NCI-H510A treated with DMSO at 0.1 percent for 48 hours (cell line): Measurements from ENCODE around the gene FGF18.

Experiments used
- DNase-seq: peaks from one replicate; lab custom pipeline; 2025; lab: John Stamatoyannopoulos, UW

Gene FGF18

DNA sequence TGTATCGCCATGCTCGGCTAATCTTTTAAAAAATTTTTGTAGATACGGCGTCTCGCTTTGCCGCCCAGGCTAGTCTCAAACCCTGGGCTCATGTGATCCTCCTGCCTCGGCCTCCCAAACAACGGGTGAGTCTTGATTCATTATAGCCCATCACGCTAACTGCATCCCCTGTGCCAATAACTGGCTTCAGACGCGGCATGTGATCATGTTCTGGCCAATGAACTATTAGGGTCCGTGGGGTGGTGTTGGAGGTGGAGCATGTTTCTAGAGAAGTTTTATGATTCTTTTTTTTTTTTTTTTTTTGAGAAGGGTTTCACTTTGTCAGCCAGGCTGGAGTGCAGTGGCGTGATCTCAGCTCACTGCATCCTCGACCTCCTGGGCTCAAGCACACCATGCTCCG, 51.0 kb downstream of the FGF18 start:
- DNase-seq: no peak

DNA sequence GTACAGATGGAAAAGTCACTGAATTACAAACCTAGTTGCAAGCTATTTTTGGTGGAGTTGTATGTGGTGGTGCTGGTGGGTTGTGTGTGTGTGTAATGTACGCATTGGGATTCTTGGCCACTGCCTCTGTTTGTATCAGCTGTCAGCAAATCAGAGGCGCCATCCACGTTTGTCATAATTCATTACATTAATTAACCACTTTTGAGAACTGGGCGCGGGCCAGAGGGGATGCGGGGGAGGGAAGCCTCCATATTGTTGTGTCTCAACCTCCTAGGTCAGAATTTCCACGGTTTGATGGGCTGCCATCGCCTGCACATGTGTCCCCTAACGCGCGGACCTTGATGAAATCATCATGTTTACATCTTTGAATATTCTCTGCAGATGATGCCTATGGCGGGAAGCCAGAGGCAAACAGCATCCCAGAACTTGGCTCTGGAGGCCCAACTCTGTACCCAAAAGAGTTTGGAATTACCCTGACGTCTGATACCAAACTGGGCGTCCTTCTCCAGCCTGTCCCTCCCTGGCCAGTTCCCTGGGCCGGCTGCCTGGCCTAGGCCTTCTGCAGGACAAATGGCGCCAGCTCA, 54.9 kb downstream of the FGF18 start:
- no peak for DNase-seq

DNA sequence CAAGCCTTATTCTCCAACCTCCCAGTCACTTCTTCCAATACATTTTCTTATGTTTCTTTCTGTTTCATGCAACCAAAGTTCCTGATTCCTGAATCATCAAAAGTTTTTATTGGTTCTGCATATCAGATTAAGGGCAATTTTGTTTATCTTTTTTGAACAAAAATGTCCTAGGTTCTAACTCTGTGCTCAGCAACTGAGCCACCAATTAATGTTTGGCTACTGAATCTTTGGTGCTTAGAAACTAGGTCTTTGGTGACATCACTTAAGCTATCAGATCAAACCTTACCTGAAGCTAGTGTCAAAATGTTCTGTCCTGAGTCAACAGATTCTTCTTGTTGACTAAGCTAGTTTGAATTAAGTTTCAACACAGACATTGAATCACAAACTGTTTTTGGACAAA, 56.1 kb downstream of the FGF18 start:
- DNase-seq: no peak

DNA sequence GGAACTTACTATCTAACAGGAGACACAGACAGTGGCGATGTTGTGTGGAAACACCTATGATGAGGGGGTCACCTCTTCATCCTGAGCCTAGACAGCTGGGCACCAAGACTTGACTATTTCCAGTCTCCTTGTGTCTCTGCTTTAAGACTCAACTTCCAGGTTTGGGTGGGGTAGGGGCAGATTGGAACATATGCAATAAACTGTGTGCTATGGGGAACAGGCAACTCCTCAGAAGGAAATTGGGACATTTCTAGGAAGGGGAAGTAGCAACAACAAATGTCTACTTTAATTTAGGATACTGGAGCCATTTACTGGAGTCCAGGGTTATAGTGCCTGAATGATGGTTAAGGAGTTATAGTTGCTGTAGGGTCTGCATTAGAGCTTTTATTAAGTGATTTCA, 57.3 kb downstream of the FGF18 start:
- DNase-seq: no peak

DNA sequence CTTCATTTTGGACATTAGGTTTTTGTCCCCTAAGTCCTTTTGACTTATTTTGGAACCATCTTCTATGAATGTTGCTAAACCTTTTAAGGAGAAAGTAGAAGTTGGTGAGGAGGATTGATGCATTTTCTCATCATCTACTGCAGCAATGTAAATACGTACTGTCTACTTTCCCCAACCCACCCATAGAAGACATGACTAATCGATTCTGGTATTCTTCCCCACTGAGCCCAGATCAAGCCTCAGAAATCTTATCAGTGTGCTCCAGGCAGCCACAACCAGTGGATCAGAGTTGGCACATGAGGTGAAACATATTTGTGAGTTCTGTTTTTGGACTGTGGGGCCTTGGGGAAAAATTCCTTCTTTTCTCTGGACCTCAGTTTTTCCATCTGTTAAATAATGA, 57.7 kb downstream of the FGF18 start:
- DNase-seq: no peak

DNA sequence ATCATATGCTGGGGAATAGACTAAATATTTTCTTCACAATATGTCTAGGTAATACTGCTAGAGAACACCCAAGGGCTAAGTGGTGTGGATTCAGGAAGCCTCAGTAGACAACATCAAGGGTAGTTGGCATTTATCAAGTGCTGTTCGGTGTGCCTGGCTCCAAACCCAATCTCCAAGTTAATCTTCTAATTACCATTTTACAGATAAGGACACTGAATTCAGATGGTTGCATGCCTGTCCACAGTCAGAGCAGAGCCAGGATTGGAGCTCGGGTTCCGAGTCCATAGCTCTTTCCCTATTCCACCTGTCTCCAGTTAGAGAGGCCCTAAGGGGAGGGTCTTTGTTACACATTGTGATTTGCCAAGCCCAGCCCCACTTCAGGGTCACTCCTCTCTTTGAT, 58.2 kb downstream of the FGF18 start:
- DNase-seq: no peak

DNA sequence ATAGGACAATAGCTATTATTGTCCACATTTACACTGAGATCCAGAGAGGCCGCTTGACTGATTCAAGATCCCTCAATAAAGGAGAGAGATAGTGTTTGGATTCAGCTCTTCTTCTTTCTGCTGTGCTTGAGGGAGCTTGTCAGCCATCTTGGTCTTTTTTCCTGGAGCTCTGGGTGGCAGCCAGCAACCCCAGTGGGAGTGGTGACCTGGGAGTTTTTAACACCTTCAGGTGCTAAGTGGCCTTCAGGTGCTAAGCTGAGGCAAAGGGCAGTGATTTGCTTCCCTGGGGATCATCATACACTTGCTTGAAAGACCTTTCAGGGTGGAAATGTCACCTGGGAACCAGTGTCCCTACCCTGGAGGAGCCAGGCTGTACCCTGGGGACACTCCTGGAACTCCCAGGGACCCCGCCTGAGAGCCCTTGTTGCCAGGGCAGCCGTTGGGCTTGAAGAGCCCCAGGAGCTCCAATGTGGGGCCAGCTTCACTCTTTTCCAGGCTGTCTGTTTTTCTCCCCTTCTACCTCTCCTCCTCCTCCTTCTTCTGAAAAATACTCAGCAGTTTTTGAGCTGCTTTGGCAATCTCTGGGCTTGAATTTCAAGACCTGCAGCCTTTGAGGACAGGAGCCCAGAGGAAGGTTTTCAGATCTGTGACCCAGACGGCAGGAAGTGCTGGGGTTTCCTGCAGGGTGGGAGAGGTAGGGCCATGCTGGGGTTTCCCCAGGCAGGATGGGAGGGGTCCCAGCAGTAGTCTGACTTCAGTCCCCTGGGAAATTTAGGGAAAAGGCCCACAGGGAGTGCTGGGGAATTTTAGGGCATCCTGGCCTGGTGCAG, 59.7 kb downstream of the FGF18 start:
- DNase-seq: no peak

DNA sequence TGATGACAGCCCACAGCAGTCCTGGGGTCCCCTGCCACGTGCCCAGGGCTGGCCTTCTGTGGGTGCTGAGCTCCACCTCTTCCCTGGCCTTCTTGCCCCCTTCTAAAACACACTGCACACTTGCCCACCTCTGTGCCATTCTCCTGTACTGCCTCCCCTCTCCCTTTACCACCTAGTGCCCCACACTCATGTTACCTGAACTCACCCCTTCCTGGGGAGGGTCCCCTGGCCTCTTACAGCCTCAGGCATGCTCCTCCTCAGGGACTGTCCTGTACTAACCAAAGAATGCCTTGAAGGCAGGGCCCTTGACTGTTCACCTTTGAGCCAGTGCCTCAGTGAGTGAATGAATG, 60.3 kb downstream of the FGF18 start:
- no peak for DNase-seq

DNA sequence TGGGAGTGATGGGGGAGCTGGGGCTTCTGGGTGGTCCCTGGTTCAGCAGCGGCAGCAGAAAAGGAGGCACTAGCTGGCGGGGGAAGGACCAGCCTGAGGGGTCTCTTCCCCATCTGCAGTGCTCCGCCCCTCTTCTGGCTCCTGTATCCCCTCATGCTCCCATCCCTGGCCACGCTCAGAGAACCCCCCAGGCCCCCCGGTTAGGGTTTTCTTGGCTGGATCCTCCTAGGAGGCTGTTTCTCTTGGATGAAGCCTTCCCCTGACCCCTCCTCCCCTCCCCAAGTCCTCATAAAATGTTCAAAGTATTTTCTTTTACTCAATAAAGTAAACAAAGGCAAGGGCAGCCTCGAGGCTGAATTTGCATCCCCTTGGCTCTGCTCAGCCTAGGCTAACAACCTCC, 60.8 kb downstream of the FGF18 start:
- no peak for DNase-seq

DNA sequence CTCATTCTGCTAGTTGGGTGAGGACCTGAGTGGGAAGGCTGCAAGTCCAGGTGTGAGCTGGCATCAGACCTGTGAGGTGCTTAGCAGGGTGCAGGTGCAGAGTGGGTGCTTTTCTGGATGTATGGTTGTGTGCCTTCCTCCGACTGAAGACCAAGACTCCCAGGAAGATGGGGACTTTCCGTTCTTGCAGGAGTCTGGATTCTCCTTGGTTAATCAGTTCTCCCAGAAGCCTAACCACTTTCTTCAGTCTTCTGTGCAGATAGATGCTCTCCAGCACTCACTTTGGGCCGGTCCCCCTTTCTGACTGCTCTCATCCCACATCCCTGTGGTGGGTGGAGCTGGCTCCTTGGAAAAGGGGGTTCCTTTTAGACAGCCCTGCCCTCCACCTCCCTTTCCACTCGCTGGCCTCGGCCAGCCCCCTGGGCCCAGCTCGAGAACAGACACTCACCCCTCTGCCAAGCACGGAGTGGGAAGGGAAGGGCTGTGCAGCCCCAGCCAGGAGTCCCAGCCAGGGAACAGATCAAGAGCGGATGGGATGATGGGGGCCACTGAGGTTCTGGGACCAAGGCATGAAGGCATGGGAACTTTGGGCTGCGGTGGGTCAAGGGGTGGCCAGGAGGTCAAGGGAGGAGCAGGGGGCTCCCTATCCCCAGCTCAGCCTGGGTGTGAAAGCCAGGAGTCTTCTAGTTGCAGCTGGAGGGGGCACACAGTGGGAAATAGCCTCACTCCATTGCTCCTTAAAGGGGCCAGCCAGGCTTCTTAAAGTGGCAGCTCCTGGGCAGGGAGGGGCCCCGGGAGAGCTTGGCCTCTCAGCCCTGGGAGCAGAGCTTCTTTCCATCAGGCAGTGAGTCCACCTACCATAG, 62.4 kb downstream of the FGF18 start:
- DNase-seq: no peak

DNA sequence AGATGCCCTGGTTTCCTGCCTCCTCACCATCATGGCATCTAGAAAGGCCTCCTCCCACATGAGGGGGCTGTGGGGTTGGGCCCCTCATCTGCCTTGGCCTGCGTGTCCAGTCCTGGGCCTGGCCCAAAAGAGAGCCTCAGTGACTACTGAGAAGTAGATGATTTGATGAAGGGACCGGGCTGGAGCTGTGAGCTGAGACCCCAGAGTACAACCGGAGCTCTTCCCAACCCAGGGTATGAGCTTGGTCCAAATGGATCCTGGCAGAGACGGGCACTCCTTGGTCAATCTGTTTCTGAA, 62.9 kb downstream of the FGF18 start:
- no peak for DNase-seq

DNA sequence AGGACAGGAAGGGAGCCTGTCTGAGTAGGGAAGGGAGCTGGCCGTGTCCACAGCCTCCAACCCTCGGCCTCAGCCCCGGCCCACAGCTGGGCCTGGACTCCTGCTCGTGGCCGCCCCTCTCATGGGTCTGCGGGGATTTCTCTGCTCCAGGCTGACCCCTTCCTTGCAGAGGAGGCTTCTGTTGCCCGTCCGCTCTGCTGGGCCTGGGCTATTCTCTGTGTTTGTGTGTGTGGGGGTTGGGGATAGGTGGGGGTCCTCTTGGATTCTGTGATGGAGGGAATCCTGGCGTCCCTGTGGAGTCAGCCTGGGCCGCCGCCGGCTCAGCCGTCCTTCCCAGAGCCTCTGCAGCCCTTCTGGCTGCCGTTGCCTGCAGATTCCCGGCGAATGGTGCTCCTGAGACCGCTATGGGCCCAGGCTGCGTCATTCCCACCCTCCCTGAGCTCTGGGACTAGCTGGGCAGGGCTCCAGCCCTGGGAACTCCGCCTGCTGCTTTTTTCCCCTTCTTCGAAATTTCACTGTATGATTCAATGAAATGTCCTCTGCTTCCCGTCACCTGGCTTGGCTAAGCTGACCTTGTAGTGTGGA, 64.2 kb downstream of the FGF18 start:
- DNase-seq: no peak

DNA sequence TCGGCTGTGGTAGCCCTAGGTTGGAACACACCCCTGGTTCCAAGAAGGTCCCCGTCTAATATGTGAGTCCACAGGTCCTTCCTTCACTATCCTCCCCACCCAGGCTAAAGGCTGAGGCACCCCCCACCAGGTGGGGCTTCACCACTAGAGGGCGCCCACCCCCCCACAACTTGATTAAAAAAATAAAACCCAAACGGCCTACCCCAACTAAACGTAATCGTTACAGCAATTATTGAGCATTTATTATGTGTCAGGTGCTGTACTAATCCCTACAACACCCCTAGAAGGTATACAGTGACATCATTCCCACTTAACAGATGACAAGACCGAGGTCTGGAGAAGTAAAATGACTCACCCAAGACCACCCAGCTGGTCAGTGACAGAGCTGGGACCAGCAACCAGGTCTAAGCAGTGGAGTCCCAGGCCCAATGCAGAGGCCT, 65.0 kb downstream of the FGF18 start:
- DNase-seq: no peak

DNA sequence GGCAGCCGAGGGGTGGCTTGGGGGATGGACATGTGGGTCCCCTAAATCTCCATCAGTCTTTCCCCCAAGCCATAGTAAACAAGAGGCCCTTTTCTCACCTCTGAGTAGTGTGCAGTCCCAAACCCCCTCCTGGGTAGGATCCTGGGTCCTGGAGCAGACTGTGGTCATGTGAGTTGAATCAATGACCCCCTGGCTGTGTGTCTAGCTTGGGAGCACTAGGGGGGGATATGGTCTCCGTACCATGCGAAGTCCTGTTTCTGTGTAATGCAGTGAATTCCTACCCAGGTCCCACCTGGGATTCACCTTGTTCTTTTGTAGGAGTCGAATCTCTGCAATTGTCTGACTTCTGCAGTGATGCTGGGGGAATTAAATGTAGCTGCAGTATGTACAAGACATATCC, 66.2 kb downstream of the FGF18 start:
- no peak for DNase-seq

DNA sequence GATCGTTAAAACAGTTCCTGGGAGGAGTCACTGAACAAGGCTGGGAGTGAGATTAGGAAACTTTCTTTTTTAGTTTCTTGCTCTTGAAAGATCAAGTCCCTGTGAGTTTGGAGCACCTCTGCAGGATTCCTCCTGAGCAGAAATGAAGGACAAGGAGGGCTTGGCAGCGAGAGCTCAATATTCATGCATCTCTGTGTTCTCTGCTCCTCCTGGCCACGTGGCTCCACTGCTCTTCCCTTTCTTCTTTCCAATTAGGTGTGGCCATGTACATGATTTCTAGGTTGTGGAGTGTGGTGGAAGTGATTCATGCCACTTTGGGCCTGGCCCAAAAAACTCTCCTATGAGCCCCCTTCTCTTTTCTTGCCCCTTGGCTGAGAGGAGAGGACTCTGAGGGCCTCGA, 67.2 kb downstream of the FGF18 start:
- no peak for DNase-seq

DNA sequence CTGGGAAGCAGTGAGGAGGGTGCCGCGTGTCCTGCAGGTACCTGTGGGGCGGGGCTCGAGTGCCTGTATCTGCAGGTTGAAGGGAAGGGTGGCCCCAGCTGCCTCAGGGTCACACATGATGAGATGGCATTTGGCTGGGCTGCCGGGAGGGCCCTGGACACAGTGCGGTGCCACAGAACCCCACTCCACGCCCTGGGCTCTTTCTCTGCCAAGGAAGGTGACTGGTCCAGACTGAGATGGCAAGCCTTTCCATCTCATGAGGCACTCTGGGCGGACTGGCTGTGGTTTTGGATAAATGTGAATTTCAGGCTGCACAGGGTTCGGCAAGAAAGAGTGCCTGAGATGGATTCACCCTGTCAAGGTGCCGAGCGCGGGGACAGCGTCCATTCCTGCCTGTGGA, 69.4 kb downstream of the FGF18 start:
- DNase-seq: no peak

DNA sequence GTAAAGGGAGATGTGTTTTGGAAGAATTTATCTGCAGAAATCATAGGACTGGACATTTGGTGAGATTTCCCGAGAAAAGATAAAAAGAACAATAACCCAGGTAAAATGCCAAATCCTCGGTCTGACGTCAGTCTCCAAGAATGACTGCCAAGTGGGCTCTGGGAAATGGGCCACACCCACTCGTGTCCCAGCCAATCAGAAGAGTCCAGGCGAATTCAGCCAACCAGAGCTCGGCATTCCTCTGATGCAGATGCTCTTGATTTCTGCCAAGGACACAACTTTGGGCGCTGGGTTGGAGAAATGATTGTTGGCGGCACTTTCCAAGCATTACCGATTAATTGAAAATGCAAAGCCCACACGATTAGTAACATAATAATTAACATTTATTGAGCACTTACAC, 73.3 kb downstream of the FGF18 start:
- DNase-seq: no peak

DNA sequence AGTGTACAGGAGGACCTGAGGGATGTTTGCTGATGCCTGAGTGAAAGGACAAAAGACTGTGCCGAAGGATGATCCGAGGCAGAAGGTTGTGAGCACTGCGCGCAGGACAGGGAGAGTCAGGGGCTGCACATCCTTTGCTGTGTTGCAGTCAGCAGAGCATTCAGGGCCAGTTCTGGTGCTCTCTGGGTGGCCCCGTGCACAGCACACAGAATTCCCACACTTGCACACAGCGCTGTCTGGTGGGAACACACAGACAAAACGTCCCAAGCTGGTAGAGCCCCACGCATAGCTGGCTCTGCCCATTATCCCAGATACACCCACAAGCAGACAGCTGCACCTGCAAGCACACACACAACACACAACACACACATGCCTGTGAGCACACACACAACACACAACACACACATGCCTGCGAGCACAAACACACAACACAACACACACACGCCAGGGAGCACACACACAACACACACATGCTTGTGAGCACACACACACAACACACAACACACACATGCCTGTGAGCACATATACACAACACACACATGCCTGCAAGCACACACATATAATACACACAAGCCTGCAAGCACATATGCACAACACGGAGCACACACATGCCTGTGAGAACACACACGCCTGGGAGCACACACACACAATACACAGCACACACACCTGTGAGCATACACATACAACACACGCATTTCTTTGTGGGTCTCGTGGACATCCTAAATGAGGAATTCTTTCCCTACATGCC, 74.4 kb downstream of the FGF18 start:
- DNase-seq: no peak

DNA sequence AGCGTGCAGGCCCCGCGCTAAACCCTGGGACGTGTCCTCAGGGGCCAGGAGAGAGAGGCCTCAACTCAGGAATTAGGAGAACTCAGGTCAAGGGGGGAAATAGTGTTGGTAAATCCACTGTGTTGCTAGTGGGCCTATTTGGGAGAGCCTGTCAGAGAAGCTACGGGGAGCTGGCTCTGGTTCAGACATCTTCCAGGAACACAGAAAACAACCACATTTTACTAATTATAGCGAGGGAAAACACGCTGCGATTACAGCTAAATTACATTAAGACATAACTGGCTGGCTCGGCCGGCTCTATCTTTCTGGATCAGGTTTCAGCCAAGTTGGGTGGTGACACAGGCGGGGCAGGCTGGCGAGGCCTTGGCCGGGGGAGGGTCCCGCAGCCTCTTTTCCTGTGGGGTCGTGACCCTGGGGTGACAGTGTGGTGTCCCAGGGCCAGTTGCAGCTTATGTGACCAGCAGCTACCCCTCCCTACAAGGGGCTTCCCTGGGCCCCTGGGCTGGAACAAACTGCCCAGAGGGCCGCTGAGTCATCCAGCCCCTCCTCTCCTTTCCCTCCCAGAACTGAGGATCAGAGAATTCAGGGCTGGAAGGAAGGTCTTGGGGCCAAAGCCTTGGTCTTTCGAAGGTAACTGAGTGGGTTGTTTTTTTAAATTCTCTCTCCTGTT, 75.1 kb downstream of the FGF18 start:
- peak; percentile 22 for DNase-seq

DNA sequence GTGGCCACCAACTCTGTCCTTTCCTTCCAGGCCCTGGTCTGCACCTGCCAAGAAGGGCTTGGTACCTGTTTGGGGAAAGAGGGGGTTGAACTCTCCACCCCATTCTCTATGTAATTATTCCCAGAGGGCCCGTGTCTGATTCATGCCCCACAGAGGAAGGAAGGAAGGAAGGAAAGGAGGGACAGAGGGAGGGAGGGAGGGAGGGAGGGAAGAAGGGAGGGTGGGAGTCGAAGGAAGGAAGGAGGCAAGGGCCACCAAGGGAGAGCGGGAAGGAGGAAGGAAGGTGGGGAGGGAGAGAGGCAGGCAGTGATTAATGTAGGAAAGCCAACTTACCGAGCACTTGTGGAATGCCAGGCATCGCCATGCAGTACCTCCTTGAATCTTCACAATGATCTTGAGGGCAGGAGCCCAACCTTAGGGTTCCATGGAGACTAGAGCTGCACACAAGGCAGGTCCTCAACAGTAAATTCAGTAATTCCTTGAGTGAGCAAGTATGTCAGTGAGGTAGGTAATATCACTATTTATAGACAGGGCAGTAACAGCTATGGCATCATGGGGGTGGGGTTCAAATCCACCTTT, 75.8 kb downstream of the FGF18 start:
- DNase-seq: no peak

DNA sequence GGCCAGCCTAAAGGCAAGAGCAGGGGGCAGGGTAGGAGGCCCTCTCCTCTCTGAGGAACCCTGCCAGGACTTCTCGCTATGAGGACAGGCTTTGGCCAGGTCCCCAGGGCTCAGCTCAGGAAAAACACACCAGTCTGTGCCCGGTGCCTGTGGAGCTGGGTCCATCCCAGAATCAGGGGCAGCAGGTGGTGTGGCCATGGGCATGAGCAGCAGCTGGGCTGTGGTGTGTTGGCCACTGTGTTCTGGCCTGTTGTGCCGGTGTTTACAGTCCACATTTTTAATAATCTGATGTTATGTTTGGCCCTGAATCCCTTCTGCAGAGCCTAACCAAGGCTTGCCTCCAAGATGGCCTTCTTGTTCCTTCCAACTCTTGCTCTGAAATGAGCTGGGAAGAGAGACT, 77.0 kb downstream of the FGF18 start:
- DNase-seq: no peak
